H54 (cell line): ENCODE measurements around the gene TMEM164.

Experiments
- DNase-seq: peaks from one replicate; pipeline ENCODE4 v3.0.0; 2011; ENCODE audit warnings: low spot score, mixed read lengths; ENCODE audit not compliant: insufficient read length
- FAIRE-seq: peaks from 3 replicates; lab custom pipeline; 2011; peaks lifted over from hg19 to GRCh38; lab: Jason Lieb, UNC
- POLR2A ChIP-seq: IDR thresholded peaks from 2 replicates; pipeline ENCODE4 v1.6.1; 2011; ENCODE audit warnings: low read depth, mild to moderate bottlenecking, low read length

Gene TMEM164

GRCh38 chrX:110175146-110175545, 172.2 kb downstream of the TMEM164 start:
- TF ChIP-seq POLR2A, result no peak
- DNase-seq (no peak), FAIRE-seq (no peak)

- no peak for TF ChIP-seq POLR2A
- FAIRE-seq, result no peak
- DNase-seq, result no peak
These were observed 172.8 kb downstream of the TMEM164 start for GRCh38 chrX:110175696-110176095.

- DNase-seq (no peak), FAIRE-seq (no peak)
- no peak for TF ChIP-seq POLR2A
These were observed 175.4 kb downstream of the TMEM164 start for GRCh38 chrX:110178179-110178865.

GRCh38 chrX:110180176-110180927, 177.4 kb downstream of the TMEM164 start:
- no peak for DNase-seq
- peak; percentile 86 for FAIRE-seq
- no peak for TF ChIP-seq POLR2A

GRCh38 chrX:110180928-110181310, 178.0 kb downstream of the TMEM164 start:
- DNase-seq (no peak), FAIRE-seq (no peak)
- no peak for TF ChIP-seq POLR2A

GRCh38 chrX:110181459-110182137, 178.7 kb downstream of the TMEM164 start:
- peak; percentile 11 for FAIRE-seq
- TF ChIP-seq POLR2A, result no peak
- DNase-seq, result no peak

- FAIRE-seq (no peak), DNase-seq (no peak)
- no peak for TF ChIP-seq POLR2A
These were observed 179.4 kb downstream of the TMEM164 start for GRCh38 chrX:110182362-110182761.

- TF ChIP-seq POLR2A, result no peak
- DNase-seq, result no peak
- no peak for FAIRE-seq
These were observed 180.0 kb downstream of the TMEM164 start for GRCh38 chrX:110182865-110183264.

GRCh38 chrX:110183314-110183713, 180.4 kb downstream of the TMEM164 start:
- DNase-seq, result no peak
- TF ChIP-seq POLR2A, result no peak
- FAIRE-seq, result no peak

- TF ChIP-seq POLR2A, result no peak
- peak; percentile 77 for FAIRE-seq
- no peak for DNase-seq
These were observed 186.0 kb downstream of the TMEM164 start for GRCh38 chrX:110188701-110189558.

GRCh38 chrX:110192516-110192915, 189.6 kb downstream of the TMEM164 start:
- TF ChIP-seq POLR2A, result no peak
- FAIRE-seq (no peak), DNase-seq (no peak)

- FAIRE-seq (no peak), DNase-seq (no peak)
- TF ChIP-seq POLR2A, result no peak
These were observed 192.1 kb downstream of the TMEM164 start for GRCh38 chrX:110194977-110195376.

- no peak for TF ChIP-seq POLR2A
- FAIRE-seq (peak; percentile 23), DNase-seq (no peak)
These were observed 198.9 kb downstream of the TMEM164 start for GRCh38 chrX:110201799-110202198.
